Effector CD4-positive, alpha-beta T cell (primary cell): Measurements from ENCODE around the gene MMP10.
"Not testable (repeated sequence)": the region's sequence is repeated elsewhere in the genome, so short reads cannot be mapped to it uniquely, and the experiment has no call there.

Source experiments
- DNase-seq: peaks from one replicate; pipeline ENCODE4 v3.0.0-alpha.2; 2020

MMP10 gene

DNA sequence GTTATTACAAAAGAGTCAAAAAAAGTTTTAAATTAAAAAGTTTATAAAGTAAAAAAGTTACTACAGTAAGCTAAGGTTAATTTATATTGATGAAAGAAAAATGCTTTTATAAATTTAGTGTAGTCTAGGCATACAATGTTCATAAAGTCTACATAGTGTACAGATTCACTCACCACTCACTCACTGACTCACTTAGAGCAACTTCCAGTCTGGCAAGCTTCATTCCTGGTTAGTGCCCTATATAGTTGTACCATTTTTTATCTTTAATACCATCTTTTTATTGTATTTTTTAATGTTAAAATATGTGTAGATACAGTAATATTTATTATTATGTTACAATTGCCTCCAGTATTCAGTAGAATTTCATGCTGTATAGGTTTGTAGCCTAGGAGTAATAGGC, 2.6 kb upstream of the MMP10 start:
- no peak for DNase-seq

DNA sequence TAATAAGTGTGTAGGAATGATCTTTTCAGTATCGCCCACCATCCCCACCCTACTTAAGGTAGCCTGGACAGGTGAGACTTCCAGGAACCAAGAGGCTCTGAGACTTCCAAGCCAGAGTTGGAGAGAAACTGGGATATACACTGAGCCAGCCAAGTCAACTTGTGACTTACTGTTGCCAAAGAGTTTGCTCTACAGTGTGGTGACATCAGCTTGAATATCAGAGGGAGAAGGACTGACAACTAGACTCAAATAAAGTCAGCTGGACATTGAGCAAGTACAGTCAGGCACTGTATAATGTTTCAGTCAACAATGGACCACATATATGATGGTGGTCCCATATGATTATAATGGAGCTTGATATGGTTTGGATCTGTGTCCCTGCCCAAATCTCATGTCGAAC, 1.2 kb upstream of the MMP10 start:
- no peak for DNase-seq

DNA sequence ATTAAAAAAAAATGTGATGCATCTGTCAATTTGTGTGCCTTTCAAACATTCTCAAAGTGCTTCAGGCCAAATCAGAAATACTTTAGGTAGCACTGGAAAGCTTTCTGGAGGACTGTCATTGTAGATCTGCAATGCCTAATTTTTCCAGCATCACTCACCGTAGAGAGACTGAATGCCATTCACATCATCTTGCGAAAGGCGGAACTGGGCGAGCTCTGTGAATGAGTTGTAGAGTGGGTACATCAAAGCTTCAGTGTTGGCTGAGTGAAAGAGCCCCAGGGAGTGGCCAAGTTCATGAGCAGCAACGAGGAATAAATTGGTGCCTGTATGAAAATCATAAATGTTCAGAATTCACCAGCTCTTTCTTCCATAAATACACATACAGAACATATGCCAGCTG, 4.0 kb downstream of the MMP10 start:
- no peak for DNase-seq

DNA sequence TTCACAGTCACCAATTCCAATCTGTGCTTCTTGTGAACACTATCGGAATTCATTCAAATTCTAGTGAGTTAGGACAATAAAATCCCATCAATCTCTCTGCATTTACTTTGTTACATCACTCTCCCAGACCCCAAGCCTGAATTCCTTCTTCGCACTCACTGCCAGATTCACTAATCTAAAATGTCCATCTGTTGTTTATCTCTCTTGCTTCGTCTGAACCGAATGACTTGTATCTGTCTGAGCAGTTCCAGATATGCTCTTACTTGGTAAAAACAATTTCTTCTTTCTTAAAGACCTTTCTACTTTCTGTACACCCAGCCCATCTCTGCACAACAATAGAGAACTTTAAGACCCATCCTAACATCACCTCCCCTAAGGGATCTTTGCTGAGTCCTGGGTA, 7.0 kb downstream of the MMP10 start:
- DNase-seq = no peak

DNA sequence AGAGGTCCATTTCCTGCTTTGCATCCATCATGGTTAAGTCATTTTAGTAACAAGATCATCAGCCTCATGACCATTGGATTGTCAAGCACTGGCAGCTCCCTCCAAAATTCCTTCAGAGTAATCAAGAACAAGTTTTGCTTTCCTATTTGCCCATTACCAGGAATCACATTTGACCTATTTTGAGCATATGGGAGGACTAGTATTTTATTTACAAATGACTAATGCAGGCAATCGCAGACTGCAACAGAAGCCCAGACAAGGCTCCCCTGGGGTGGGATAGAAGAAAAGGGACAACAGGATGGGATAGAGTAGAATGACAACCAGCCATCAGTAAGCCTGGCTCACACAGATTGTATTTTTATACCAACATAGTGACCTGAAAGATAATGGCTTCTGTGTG, 9.1 kb downstream of the MMP10 start:
- DNase-seq = no peak

DNA sequence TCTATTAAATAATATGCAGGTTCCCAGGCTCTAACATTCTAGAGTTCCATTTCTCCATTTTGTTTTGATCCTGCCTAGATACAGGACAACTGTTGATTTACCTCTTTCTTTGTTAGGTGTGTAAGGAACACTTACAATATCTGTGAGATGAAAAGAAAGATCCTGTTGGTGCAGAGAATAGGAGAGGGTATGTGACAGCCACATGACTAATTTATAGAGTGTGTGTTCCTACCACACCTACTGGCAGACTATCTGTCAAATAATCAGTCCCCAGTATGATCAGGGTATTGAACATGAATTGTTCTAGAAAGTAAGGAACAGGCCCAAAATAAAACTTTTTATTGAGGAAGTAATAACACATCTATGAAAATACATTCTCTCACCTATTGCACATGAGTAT, 10.2 kb downstream of the MMP10 start:
- no peak for DNase-seq

DNA sequence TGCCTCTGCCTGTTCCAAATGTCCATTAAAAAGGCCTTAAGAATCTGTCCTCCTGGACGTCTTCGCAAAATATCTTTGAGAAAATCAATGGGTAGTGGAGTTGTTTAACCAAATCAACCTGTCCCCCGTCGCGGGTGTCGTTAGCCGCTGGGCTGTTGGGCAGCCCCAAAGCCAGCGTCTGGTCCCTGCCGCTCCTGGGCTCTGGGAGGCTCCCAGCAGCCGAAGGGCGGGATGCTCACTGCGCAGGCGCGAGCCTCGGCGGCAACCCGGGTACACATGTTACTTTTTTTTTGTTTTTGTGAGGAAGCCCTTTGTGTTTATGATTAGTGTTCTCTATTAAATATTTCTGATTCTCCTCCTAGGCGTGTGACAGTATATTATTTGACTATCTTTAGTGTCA, 12.6 kb downstream of the MMP10 start:
- no peak for DNase-seq

DNA sequence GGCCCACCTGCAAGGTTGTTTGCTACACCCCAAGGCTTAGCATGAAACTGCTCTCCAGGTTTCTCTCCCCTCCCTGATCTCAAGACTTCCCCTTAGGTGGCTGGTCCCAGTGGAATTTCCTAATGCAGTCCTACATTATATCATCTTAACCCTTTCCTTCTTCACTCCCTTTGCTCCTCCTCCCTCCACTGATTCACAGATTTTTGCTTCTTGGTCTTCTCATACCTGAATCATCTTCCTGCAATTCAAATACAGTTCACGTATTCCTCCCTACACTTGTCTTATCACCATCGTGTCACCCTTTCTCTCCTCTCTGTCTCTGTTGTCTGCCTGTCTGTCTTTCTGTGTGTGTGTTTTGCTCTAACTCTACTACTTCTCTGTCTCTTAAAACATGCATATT, 17.0 kb downstream of the MMP10 start:
- DNase-seq = no peak

DNA sequence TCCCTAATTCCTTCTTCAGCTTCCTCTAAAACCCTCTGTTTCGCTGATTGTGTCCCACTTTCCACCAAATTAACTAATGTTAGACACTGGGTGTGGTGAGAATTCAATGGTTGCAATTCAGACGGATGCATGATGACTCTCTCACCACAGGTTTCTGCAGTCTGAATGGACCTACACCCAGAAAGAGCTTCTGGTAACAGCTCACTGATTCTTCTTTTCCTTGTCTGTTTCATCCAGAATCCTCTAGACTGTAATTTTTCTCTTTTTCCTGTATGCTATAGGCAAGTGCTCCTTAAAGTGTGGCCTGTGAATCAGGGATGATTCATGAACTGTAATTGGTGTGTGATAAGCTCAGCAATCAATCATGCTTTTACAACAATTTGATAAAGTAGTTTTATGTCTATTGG, 18.1 kb downstream of the MMP10 start:
- DNase-seq = no peak

DNA sequence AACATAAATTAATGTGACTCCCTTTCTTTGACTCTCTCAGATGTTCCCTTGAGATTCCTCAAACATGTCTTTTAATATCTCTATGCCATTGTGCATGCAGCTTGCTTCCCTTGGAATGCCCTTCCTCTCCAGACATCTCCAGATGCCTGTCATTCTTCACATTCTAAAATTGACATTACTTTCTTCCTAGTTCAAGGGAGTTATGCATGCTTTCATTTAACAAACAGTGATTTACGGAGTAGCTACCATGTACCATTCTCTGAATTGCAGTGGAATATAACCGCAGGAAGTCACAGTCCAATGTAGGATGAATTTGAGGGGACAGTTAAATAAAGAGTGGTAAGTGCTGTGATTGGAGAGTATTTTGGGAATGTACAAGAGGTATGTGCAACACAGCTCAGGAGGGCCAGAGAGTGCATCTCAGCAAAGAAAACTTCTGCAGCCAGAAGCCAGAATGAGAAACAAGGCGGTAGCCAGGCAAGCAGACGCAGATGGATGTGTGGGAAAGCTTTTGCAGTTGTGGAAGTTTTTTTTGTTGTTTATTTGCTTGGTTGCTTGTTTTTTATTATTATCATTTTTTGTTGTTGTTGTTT, 18.7 kb downstream of the MMP10 start:
- no peak for DNase-seq

DNA sequence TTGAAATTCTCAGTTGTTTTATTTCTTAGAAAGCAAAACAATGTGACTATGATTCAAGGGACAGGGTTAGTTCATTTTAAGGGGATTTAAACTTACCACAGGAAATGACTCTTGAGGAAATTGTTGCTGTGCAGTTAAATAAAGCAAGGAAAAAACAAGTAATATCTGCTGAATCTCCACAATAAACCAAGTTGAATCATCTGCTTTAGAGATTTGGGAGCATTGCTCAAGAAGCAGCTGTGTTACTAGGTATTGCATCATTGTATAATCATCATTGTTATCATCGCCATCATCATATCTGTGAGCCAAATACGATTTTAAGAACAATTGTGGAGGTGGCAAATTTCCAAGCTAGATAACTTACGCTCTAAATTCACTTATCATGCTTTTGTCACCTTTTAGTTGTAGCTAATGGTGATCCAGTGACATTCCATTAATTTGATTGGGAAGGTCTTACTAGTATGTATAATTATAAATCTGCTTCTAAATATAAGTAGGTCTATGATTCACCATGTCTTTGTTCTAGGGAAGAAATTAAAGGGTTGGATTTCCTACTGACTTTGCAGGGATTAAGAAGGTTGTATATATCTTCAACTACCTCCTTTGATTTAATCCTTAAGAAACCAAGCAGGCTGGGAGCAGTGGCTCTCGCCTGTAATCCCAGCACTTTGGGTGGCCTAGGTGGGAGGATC, 19.9 kb downstream of the MMP10 start:
- no peak for DNase-seq

DNA sequence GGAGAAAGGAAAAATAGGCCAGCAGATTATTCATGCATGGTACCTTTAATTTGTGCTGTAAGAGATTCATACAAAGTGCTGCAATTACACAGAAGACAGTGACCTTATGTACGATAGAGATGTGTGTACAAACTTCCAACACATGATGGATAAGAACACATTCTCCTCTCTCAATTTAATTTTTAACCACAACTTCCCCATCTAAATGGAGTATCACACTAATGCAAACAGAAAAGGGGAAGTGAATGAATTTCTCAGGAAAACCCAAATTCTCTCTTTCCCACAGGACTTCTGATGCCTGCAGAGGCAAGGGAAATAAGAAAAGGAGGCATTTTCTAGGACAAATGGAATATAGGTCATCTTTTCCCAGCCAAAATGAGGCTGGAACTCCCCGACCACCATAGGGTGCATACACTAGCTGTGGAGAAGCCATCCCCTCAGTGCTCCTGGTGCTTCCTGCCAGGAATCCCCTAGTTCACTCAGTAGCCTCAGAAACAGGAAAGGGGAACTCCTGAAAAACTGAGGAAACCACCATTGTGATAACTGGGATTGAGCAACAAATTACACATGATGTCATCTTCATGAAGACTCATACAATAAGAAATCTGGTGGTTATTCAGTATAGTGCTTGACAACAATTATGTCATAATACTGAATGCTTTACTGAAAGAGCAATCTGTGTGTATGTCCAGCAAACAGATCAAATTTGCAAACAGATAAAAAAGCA, 22.4 kb downstream of the MMP10 start:
- no peak for DNase-seq

DNA sequence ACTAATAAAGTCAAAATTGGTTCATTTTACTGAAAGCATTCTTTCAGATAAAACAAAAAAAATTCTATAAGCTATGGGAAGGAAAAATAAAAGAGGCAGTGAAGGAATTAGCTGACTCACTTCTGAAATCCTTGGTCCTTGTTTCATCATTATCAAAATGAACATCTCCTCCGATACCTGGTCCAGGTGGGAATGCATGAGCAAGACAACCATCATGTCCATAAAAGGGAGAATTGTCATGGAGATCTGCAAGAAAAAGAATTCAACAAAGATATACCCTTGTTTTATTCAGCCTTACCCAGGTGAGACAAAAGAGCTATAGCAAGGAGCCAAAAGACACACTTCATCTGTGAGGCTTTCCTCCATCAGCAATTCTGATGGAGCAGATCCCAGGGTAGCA, 27.2 kb downstream of the MMP10 start:
- DNase-seq = no peak

DNA sequence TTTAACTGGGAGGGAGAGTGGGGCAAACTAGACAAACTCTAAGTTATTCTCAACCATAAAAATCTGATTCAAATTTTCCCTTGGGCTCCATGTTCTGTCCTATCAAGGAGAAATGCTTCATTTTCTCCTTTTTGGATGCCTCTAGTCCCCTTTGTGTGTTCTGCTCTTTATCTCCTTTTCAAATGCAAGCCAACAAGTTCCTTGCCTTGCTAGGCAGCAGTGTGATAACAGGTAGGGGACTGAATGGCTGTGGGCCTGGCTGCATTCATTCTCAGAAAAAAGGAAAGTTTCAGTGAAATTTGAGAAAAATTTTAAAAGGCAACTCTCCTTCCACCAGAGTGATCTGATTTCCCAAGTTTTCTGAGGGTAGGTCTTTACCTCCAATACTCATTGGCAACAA, 28.8 kb downstream of the MMP10 start:
- no peak for DNase-seq

DNA sequence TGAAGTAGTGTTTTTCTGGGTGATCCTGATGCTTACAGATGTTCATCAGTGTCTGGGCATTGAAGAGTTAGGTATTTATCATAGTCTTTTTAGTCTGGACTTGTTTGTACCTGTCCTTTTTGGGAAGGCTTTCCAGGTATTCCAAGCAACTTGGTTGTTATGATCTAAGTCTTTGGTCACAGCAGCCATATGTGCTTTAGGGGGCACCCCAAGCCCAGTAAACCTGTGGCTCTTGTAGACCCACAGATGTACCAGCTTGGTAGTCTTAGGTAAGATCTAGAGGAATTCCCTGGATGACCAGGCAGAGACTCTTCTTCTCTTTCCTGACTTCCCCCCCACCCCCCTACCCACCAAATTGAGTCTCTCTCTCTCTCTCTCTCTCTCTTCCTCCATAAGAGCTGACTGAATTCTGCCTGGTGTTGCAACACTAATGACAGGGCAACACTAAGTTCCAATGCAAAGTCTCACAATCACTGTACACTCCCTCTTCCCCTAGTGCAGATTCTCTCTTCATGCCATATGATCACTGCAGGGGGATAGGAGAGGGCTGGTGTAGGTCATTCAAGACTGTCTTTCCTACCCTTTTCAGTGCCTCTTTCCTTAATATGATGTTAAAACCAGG, 31.2 kb downstream of the MMP10 start:
- DNase-seq = no peak

DNA sequence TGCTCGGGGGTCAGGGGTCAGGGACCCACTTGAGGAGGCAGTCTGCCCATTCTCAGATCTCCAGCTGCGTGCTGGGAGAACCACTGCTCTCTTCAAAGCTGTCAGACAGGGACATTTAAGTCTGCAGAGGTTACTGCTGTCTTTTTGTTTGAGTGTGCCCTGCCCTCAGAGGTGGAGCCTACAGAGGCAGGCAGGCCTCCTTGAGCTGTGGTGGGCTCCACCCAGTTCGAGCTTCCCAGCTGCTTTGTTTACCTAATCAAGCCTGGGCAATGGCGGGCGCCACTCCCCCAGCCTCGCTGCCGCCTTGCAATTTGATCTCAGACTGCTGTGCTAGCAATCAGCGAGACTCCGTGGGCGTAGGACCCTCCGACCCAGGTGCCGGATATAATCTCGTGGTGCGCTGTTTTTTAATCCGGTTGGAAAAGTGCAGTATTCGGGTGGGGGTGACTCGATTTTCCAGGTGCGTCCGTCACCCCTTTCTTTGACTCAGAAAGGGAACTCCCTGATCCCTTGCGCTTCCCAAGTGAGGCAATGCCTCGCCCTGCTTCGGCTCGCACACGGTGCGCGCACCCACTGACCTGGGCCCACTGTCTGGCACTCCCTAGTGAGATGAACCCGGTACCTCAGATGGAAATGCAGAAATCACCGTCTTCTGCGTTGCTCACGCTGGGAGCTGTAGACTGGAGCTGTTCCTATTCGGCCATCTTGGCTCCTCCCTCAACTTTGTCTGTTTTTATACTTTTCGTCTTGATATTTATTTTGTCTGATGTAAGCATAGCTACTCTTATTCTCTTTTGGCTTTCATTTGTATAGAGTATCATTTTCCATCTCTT, 33.5 kb downstream of the MMP10 start:
- DNase-seq = not testable (repeated sequence)

DNA sequence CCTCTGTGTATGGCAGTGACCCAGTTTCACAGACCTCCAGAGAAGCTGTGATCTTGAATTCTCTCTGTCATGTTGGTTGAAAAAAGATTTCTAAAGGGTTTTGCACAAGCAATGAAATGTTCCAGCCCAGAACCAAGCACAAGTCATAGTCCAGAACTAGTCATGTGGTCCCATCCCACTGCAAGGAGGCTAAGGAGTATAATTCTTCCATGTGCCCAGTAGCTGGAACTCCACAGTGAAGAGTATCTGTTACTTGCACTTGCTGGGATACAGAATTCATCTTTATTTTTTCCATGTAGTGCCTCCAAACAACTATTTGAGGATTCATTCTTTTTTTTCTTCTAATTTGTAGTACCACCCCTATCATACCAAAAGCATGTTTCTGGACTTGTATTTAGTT, 45.8 kb downstream of the MMP10 start:
- no peak for DNase-seq

DNA sequence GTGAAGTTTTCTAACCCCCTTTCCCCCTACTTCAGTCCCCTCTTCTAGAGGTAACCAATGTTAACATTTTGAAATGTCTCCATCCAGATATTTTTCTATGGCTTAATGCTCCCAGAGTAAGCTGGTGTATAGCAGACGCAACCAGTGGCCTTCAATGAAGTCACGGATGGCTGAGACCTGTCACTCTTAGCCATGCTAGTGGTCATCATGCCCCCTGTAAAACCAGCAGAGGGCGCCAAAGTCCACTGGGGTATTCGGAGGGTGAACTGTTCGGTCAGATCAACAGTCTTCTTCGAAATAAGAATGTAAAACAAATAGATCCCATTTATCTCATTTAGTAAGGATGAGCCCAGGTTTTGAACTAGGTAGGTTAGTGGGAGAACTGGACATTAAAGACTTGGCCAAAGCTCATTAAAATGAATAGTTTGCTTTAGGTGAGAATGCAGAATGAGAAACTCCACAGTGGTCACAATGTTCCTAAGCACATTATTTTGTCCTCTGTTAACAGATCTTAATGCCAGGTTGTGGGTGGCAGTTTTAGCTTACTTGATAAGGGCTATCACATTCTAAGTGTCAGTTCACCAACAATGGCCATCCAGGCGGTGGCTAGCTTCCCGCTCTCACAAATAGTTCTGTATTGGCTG, 47.1 kb downstream of the MMP10 start:
- DNase-seq = no peak

DNA sequence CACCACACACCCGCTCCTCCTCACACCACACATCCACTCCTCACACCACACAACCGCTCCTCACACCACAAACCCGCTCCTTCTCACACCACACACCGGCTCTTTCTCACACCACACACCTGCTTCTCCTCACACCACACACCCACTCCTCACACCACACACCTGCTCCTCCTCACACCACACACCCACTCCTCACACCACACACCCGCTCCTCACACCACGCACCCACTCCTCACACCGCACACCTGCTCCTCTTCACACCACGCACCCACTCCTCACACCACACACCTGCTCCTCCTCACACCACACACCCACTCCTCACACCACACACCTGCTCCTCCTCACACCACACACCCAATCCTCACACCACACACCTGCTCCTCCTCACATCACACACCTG, 49.5 kb downstream of the MMP10 start:
- not testable (repeated sequence) for DNase-seq

DNA sequence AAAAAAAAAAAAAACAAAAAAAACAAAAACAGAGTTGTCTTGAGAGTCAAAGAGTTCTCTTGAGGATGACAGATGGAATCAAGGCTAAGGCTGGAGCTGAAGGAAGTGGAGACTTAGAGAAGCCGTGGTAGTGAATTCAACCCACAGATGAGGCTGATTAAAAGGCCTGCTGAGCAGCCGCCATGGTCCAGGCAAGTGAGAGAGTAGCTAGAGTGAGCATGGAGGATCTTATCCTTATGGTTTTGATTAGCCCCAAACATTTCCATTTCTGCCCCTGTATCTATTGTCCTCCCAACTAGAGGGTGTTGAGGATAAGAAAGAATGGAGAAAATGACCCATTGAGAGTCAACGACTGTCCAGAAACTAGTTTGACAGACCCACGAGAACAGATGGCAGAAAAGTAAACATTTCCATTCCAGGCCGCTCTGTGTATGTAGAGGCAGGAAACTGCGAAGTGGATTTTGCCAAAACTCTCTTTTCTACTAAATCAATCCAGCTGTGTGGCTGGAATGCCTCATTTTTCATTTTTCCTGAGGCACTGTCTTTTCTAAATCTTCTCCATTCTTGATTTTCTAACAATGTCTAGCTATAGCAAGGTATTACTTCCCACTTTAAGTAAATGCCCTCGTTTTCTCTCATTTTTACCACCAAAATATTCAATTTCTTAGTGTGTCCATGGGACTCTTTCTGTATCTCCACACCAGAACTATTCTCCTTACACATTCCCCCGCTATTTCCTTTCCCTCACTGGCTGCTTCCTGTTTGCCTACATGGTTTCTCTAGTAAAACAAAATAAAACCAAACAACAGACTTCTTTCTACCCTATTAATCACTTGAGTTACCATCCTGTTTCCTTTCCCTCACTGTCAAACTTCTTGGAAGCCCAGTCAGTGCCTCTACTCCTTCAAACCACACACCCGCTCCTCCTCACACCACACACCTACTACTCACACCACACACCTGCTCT, 50.3 kb downstream of the MMP10 start:
- DNase-seq = no peak

DNA sequence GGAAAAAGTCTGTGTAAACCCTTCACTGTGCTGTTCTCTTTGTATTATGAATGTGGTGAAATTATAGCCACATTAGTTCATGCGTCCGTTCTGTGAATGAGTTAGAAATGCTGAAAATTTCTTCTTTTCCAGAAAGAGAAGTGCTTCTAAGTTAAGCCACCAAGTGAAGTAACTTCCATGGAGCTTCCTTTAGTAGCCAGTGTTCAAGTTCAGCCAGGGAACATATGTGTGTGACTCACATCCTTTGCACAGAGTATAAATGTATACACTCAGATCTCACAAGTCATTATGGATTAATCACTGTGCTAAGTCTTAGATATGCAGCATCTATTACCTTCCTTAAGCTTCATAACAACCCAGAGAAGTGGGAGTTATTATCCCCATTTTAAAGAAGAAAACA, 52.5 kb downstream of the MMP10 start:
- DNase-seq = no peak
